Mucosa of gallbladder (tissue), 1 donor: ENCODE data around the gene RGMA. TPM values are rescaled to one million over a fixed set of nuclear protein-coding genes. Genes with fewer than 3 reads are reported as not detected.
"Not testable (repeated sequence)": the region's sequence is repeated elsewhere in the genome, so short reads cannot be mapped to it uniquely, and the experiment has no call there.

Source experiments
- DNase-seq: peaks from one replicate; pipeline ENCODE4 v3.0.0-alpha.2; 2020; ENCODE audit warnings: low spot score
- total RNA-seq: library from RNA; stranded (reverse); gene quantifications from one replicate; pipeline ENCODE4 v1.2.1, GENCODE V29; 2021
- donor health status: DM: no; HTN: no; CAD: no.

RGMA gene
- total RNA-seq, 1 donor from 2014 or later: 17.5 TPM

DNA sequence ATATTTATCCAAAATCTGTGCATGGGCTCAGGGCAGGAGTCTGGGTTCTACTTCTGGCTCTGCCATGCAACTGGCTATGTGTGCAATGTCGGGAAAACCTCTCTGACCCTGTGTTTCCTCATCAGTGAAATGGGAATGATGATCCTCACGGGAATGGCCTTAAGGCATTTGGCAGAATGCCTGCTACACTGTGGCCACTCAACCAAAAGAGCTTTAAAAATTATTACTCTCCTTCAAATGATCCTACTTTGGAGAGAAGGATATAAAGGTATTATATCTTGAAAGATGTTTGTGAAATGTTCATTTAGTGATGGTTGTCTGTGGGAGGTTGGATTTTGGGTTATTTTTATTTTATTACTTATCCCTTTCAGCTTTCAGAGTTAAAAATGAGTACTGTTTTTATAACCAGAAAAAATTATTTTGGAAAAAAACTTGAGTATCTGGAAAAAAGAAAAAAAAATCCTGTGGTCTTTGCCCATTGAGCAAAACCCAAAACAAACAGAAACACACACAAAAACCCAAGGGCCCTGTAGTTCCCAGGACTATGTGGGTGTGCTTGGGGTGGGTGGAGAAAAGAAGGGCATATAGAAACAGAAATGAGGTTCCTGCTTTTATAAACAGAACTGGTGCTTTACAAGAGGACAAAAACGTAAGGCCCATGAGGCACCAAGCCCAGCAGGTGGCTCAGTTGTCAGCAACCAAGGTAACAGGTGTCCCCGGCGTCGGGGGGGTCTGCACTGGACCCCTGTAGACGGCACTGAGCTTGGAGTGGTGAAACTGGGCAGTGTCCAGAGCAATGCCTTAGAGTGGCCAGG, 22.0 kb downstream of the RGMA start:
- DNase-seq: no peak

DNA sequence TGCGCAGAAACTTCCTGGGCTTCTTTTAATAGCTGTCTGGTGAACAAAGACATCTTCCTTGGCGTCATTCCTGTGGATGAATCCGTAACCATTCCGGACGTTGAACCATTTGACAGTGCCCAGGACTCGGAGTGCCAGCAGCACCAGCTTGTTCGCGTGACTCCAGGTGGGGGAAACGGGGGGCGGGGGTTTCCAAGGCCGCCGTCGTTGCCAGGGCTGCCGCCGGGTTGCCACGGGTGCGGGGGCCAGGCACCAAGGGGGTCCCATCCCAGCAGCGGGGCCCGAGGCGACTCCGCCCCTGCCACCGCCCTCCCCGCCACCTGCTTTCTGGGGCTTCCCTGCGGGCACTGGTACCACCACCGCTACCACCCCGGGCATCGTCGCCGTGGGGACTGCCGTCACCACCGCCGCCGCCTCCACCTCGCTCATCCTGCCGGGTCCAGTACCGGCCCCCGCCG, 22.8 kb downstream of the RGMA start:
- no peak for DNase-seq

DNA sequence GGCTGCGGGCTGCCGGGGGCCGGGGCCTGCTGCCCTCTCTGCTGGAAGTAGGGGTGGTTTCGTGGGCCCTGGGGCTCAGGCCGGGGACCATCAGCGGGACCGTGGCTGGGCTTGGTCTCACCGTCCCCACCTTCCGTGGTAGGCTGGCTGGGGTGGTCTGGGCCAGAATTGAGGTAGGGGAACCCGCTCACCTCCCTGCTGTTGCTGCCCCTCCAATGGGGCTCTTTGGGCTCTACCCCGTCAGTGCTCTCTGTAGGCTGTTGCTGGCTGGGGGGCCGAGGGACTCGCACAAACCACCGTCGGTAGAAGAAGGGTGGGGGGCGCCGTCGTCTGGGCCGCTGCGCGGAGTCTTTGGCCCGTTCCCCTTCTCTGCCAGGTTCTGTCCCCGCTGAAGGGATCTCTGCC, 23.4 kb downstream of the RGMA start:
- no peak for DNase-seq

DNA sequence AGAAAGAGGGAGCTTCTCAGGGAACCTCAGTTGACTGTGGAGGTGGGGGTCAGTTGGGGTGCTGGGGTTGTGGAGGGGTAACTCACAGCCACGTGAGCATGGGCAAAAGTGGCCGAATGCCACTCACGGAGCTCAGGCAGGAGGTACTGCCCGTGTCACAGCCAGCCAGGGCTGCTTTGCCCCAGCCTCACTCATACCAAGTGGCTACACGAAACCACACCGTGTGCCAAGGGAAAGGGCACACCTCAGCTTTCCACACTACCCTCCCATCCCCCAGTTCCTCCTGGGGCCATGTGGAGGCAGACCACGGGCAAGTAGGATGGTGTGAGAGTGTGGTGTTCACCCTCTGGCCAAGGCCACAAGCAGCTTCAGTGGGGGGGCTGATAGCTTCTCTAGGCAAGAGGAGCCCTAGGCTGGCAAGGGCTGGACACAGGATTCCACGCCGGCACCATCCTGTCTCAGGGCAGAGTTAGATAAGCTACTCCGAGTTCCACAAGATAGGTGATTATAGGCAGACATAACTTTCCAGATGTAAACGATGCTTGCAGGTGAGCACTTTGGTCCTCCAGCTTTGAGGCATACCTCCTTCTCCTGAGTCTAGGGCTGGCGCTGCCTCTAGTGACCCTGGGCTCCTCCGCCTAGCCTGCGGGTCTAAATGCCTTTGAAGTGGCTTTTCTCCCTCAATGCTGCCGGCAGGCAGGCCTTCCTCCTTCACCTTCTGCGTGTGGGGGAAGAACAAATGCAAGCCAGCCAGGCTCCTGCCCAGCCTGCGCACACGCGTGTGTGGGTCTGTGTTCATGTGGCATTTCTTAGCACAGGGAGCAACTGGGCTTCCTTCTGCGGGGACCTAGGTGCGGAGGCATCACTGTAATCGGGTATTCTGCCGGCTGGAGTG, 25.0 kb downstream of the RGMA start:
- no peak for DNase-seq

DNA sequence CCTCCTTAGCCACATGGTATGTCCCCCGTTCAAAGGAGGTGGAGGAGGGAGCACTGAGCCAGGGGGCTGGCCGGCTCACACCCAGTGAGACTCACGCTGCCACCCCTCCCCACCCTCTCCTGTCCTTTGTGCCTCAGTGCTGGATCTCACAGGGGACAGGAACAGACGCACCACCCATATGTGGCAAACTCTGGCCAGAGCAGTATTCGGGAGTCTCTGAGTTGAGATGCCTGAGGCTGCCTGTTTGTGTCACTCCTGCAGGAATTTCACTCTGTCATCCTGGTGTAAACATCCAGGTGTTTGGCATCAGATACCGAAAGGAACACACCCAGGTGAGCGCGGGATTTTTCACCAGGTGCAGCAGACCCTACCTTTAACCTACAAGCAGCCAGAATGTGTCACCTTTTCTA, 25.7 kb downstream of the RGMA start:
- no peak for DNase-seq

DNA sequence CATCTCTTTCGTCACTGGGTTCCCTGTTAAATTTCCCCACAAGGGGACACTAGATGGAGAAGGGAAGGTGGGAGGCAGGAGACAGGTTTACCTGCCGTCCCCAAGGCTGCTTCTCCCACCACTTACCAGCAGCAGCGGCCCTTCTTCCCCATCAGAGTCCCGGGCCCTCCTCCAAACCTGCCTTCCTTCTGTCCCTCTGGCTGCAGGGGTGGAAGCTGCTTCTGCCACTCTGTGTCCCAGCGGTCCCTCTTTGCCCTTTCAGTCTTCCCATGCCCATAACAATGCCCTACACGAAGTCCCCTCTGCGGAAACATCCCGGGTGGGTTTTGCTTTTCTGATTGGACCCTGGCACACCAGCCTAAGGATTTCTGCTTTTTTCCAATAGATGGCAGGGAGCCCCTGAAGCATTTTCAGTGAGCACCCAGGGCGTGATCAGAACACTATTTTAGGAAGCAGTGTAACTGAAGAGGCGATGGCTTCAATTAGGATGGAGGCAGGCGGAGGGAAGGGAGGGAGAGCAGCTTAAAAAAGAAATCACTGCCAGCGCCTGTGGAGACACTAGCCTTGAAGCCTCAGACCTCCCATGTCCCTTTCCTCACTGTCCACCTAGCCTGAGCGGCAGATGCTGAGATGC, 26.3 kb downstream of the RGMA start:
- not testable (repeated sequence) for DNase-seq

DNA sequence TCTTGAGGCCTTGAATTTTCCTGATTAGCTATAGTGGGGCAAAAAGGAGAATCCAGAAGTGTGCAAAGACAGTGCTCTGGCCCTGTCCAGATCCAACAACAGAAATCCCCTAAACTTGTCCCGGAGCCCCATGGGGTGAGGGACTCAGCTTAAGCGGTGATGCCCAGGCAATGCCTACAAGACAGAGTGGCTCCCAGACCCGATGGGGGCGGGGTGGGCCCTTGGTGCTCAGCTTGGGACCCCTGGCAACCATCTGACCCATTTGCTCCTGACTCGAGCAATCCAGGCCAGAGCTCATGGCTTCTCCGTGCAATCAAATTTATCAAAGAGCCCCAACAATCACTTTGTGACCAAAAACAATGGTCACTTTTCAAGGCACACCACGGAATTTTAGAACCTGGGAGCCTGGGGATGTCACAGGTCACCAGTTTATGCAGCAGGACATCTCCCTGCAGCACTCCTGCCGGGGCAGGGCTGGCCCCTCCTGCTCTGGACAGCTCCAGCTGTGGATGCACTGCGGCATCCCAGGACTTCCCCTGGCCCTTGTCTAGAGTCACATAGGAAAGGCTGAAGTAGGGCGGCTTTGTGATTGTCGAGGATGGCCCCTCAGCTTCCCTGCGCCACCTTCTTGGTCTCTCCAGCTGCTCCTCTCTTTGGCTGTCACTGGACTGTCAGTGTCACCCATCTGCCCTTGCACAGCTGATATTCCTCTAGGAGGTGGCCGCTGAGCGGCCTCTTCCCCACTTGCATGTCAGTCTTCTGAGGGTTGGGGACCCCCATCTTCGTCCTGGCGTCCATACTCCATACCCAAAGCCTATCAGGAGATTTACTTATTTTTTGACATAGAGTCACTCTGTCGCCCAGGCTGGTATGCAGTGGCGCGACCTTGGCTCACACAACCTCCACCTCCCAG, 28.4 kb downstream of the RGMA start:
- DNase-seq: no peak

DNA sequence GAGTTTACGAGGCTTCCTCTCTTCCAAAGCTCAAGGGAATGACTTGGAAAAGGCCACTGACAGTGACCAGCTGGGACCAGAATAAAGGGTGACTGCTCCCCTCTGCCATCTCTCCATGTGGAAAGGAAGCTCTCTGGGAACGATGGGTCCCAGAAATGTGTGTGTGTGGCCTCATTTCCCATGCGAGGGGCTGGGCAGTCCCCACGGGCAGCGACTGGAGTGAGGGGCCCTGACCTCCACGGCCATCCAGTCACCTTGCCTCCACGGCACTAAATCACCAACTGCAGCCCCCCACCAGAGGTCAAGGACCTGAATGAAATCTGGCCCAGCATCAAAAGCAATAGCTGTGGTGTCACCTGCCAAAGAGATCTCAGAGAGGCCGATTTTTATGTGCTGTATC, 29.6 kb downstream of the RGMA start:
- DNase-seq: no peak

DNA sequence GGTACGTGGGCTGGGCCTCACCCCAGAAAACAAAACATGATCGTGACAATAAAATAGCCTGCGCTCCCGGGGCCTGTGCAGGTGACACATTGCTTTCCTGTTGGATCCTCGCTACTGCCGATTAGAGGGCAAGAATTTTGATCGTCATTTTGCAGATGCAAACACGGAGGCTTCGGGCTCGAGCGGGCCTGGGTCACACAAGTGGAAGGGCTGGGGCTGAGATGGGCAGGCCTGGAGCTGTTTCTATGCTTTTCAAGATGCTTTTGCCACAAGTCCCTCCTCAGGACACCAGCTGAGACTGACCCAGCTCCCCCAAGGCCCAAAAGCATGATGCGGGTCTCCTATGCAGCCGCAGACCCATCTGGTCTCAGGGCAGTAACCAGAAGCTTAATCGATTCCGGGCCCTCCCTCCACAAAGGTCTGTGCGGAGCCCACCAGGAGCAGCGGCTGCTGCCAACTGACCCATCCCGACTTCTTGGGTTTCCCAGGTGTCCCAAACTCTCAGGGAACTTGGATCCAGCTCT, 30.0 kb downstream of the RGMA start:
- DNase-seq: no peak

DNA sequence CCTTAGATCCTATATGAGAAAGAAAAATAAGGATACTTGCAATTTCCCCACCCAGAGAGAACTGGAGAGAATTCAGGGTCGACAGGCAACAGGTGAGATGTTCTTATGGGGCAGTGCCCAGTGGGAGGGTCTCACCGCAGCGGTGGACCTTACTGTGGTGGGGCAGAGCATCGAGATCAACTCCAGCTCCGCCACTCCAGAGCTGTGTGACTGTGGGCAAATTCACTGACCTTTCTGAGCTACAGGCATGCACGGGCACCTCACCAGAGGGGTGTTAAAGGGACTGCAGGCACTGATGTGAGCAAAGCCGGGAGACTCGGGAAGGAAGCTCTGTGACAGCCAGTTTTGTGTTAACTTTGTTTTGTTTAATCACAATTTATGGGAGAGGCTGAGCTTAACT, 30.9 kb downstream of the RGMA start:
- DNase-seq: no peak

DNA sequence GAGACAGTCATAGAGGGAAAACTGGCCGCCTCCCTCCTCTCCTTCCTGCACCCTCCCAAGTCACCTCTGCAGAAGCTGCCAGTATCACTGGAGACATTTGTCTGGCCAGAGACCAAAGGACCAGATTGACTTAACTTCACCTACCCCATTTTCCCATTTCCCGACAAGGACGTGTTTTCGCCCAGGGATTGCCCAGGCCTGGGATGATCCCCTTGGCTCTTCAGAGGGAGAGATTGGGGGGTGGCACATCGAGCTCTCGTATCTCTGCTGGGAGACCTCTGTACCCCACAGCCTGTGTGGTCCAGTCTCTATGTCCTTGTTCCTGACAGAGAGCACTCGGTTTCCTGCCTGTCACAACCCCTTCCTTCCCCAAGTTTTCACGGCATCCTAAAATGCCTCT, 31.4 kb downstream of the RGMA start:
- DNase-seq: no peak

DNA sequence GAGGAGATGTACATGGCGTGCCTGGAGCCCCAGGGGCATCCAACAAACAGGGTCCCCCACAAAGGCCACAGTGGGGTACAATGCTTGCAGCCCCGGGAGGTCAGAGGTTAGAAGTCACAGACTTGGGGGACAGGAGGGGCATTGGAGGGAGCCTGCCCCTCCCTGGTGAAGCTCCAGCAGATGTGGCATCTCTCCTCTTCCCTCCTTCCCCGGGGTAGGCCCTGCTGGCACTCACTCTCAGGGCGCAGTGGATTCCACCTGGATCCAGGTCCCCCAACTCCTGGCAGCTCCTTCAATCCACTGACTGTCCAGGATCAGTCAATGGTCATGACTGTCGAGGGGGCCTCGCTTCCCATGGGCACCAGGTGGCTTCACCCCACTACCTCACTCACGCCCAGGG, 32.2 kb downstream of the RGMA start:
- DNase-seq: no peak

DNA sequence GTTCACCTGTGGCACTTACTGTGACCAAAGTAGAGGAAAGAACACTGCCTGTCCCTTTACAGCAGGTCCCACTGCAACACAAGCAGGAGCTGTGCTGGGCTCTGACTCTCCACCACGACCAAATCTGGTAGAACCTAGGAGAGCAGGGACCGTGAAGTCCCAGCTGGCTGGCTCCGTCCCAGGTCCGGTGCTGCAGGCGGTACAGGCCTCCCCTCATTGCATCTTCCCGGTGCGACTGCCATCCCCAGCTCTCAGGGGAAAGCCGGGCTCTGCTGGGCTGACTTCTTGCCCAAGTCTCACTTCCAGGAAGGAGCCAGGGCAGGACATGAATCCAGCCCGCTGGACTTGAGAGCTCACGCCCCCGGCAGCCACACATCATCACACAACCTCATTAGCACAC, 33.8 kb downstream of the RGMA start:
- DNase-seq: no peak

DNA sequence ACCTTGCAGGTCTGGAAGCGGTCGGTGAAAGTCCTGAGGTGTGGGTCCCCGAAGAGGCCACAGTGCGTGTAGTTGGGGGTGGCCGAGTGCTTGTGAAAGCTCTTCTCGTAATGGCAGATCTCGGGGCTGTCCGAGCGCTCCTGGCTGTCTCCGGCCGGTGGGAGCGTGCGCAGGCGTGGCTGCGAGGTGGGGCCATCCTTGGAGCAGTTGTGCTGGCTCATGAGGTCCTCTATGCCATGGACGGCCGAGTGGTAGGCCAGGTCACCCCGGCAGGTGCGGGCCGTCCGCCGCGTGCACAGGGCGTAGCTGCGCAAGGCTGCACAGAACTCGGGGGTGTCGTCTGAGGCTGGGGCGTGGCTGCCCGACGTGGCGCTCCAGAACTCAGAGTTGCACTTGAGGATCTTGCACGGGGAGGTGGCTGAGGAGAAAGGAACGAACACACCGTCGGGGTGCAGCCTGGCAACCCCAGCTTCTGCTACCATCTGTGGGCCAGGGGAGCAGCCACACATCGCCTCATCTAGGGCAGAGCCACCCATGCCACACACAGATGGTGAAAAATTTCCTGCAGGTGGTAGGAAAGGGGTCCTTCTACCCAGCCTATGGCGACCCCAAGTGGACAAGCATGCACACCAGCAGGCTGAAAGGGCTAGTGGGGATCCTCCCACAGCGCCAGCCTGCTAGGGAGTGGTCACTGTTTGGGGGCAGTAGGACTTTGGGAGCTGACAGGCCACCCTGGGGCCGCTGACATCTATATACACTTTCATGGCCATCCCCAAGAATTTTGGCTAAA, 36.7 kb downstream of the RGMA start:
- no peak for DNase-seq

DNA sequence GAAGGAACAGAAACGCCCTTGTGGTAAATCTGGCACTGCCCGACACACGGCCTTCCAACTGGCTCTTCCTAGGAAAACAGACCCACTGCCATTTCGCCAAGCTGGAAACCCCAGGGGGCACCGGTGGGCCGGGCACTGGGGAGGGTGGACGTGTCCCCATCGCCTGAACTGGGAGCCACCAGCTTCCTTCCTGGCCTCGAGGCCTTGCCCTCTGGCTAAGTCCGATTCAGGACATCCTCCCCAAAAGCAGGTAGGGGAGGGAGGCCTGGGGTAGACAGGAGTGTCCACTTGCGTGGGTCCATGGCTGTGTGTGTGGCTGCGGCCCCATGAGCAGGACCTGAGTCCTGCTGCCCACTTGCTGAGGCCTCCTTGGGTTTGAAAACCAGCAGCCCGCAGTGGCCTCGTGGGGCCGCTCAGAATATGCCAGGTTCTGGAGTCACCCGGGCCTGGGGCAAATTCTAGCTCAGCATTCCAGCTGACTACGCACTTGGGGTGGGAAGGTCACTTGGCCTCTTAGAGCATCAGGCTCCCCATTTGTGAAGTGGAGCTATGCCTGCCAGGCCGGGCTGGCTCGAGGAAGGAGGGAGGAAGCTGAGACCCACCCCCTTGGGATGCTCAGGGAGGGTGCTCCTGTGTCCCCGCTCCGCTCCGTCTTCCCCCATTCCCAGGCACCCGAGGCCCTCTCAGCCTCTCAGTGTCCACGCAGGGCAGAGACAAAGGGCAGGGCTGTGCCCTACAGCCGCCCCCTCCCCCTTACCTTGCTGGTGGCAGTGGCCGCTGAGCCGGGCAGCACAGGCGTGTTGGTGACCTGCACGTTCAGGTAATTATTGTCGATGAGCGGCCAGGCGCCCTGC, 37.5 kb downstream of the RGMA start:
- no peak for DNase-seq

DNA sequence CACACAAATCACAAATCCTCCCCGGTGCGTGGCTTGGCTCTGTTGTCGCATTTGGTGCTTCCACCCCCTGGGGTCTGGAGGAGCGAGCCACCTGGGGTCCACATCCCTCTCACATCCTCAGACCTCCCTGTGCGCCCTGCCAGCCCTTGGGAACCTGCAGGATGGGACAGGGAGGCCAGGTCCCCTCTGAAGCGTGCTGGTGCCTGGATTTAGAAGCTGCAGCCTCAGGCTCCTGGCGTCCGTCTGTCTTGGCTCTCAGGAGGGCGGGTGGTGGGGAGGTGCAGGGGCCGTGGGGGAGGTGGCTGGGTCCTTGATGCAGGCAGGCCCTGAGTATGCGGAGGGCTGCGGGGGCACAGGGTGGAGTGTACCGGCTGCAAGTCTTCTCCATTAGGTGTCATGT, 38.4 kb downstream of the RGMA start:
- DNase-seq: no peak

DNA sequence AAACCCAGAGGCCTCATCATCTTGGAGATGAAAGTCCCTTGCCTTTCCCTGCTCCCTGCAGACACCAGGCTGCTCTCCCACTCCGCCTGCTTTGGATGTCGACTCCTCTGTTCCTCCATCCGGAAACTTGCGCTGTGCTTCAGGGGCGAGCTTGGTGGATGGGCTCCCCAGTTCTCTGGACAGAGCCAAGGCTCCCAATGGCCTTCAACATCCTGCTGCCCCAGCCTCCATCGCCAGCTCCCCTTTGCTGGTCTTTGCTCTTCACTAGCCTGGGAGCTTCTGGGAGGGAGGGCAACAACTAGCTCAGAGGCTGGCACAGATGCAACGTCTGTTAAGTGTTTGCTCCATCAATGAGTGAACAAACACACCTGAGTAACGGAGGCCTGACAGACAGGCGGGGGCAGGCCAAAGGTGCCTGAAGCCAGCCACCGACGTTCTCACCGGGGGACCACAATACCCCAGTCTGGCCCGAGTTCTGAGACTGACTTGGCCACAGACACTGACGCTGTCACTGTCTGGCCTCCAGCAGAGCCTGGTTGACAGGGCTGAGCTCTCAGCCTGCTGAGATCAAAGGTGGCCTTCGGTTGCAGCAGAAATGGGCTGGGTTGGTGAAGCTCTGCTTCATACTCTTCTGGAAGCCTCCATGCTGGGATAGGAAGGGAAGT, 39.0 kb downstream of the RGMA start:
- DNase-seq: no peak

DNA sequence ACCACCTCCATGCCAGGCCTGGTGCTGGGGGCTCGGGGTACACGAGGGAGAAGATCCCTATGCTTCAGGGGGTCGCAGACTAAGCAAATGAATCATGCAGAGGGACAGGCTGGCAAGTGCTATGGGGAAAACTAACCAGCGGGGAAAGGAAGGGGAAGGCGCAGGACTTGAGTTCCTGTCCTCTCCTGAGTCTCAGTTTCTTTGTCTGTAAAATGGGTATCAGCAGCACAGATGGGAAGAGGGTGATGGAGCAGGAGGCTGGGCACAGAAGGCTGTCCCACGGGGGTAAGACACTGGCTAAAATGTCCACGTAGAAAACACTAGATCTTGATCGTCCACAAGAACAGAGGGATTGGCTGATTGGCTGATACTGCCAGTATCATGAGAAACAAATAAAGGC, 39.8 kb downstream of the RGMA start:
- no peak for DNase-seq

DNA sequence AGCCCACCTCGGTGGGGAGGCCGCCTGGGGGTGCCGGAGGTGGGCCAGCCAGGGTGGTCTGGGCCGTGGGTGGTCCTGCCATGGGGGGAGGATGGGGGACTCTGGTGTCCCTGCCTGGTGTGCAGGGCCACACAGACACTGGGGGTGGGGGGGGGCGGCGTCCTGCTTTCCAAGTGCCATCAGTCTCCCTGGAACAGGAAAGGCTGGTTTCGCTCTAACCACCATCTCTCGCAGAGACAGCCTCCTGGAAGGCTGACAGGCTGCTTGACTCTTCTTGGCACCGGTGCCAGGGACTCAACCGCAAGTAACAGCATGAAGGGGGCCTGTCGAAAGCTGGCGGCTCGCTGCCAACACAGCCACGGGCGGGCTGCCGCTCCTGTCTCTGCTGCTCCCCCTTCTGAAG, 40.3 kb downstream of the RGMA start:
- DNase-seq: no peak
